ENCODE data around the gene BUD31. TPM values are rescaled to one million over a fixed set of nuclear protein-coding genes. Genes with fewer than 3 reads are reported as not detected.
A peak's percentile ranks its signal among the peaks of the same experiment; 100 is the strongest.

The BUD31 gene
- total and polyA plus RNA-seq, 2 experiments from 2014 or later: 77.1 to 247 TPM

DNA sequence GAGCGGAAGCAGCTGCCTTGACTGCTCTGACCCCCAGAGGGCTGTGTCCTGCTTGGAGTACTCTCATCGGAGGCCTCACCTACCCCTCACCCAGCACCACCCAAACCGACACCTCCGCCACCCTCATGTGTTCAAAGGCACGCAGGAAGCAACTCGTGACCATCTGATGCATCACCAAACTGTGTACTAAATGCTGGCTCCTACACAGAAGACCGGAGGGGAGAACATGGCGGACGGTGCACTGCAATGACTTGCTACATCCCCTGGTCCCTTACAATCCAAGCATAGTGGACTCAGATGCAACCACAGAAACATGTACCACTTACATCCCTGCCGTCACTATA, 3.8 kb upstream of the BUD31 start:
- Histone ChIP-seq H2AFZ (no peak overlapping the region), H3K4me3 (no peak overlapping the region), H3K27ac (ENCODE audit: low read depth) (no peak overlapping the region), H4K20me1 (replicated peaks; ENCODE audit: insufficient read depth) (peaks cover 31% of the 10 kb centered on the region), H3K9me2 (ENCODE audit: insufficient read depth) (no peaks in the 10 kb centered on the region), H3K4me1 (ENCODE audit: insufficient read depth) (peaks cover 18% of the 10 kb centered on the region), H3K36me3 (ENCODE audit: insufficient read depth) (peaks cover 27% of the 10 kb centered on the region), H3K4me2 (no peak overlapping the region), H3K79me2 (replicated peaks; ENCODE audit: insufficient read depth) (peaks cover 62% of the 10 kb centered on the region), H3K27me3 (ENCODE audit: insufficient read depth) (no peaks in the 10 kb centered on the region), H3F3A (replicated peaks; ENCODE audit: low read depth) (peaks cover 21% of the 10 kb centered on the region)
- no peaks in the 10 kb centered on the region for H3K9me3 Mint-ChIP-seq
- H3K27me3 Mint-ChIP-seq (ENCODE audit: insufficient read depth, low read depth, poor library complexity): peaks cover 13% of the 10 kb centered on the region
- no peak for DNase-seq (ENCODE audit: low spot score)
- peaks cover 62% of the 10 kb centered on the region for H3K36me3 Mint-ChIP-seq (ENCODE audit: low read depth)
- H3K4me1 Mint-ChIP-seq: peaks cover 16% of the 10 kb centered on the region
- ATAC-seq: no peak
- H3K4me3 Mint-ChIP-seq: no peak overlapping the region
- H3K27ac Mint-ChIP-seq: no peak overlapping the region
- TF ChIP-seq ZNF331 (CRISPR knock-in tag; IDR thresholded peaks at IDR 0.05; ENCODE audit: low read depth): no peak

DNA sequence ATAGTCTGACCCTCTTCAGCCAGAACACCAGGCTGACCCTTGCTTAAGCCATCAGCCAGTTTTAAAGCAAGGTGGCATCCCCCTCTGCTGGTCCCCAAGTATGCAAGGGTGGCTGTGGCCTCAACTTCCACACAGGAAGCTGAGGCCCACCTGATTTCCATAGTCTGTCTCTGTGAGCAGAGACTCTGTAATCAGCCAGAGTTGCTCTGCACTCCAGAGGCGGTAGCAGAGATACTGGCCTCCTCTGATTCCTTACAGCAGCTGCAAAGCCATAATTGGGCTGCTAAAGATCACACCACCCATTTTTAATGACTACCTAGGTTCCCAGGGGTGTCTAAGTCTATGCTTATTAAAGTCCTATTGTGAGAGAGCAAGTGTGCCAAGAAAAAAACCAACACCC, 2.2 kb upstream of the BUD31 start:
- peak overlapping the region; percentile 95 for H3K4me3 Mint-ChIP-seq
- peaks cover 21% of the 10 kb centered on the region for H3K4me1 ChIP-seq (ENCODE audit: insufficient read depth)
- H3K27ac ChIP-seq (ENCODE audit: low read depth): 0 out of 2 replicates have a peak overlapping the region, but pooled peaks have one; percentile 88
- H3K9me3 Mint-ChIP-seq: no peaks in the 10 kb centered on the region
- H3K36me3 ChIP-seq (ENCODE audit: insufficient read depth): peaks cover 27% of the 10 kb centered on the region
- H3K4me2 ChIP-seq: peak overlapping the region; percentile 90
- peaks cover 6% of the 10 kb centered on the region for H3K27me3 Mint-ChIP-seq (ENCODE audit: insufficient read depth, low read depth, poor library complexity)
- H3K27ac Mint-ChIP-seq: no peak overlapping the region; the same call in 1 of the 2 replicates
- ATAC-seq (no peak), DNase-seq (ENCODE audit: low spot score) (no peak)
- peaks cover 78% of the 10 kb centered on the region for H3K79me2 ChIP-seq (replicated peaks; ENCODE audit: insufficient read depth)
- peak overlapping the region; percentile 88; the same call in 1 of the 2 replicates for H3K4me3 ChIP-seq
- peaks cover 62% of the 10 kb centered on the region for H3K36me3 Mint-ChIP-seq (ENCODE audit: low read depth)
- H2AFZ ChIP-seq: no peak overlapping the region
- no peaks in the 10 kb centered on the region for H3K27me3 ChIP-seq (ENCODE audit: insufficient read depth)
- H3F3A ChIP-seq (replicated peaks; ENCODE audit: low read depth): peaks cover 27% of the 10 kb centered on the region
- peaks cover 21% of the 10 kb centered on the region for H3K4me1 Mint-ChIP-seq
- H4K20me1 ChIP-seq (replicated peaks; ENCODE audit: insufficient read depth): peaks cover 45% of the 10 kb centered on the region
- no peaks in the 10 kb centered on the region for H3K9me2 ChIP-seq (ENCODE audit: insufficient read depth)
- TF ChIP-seq, protein P1, sequence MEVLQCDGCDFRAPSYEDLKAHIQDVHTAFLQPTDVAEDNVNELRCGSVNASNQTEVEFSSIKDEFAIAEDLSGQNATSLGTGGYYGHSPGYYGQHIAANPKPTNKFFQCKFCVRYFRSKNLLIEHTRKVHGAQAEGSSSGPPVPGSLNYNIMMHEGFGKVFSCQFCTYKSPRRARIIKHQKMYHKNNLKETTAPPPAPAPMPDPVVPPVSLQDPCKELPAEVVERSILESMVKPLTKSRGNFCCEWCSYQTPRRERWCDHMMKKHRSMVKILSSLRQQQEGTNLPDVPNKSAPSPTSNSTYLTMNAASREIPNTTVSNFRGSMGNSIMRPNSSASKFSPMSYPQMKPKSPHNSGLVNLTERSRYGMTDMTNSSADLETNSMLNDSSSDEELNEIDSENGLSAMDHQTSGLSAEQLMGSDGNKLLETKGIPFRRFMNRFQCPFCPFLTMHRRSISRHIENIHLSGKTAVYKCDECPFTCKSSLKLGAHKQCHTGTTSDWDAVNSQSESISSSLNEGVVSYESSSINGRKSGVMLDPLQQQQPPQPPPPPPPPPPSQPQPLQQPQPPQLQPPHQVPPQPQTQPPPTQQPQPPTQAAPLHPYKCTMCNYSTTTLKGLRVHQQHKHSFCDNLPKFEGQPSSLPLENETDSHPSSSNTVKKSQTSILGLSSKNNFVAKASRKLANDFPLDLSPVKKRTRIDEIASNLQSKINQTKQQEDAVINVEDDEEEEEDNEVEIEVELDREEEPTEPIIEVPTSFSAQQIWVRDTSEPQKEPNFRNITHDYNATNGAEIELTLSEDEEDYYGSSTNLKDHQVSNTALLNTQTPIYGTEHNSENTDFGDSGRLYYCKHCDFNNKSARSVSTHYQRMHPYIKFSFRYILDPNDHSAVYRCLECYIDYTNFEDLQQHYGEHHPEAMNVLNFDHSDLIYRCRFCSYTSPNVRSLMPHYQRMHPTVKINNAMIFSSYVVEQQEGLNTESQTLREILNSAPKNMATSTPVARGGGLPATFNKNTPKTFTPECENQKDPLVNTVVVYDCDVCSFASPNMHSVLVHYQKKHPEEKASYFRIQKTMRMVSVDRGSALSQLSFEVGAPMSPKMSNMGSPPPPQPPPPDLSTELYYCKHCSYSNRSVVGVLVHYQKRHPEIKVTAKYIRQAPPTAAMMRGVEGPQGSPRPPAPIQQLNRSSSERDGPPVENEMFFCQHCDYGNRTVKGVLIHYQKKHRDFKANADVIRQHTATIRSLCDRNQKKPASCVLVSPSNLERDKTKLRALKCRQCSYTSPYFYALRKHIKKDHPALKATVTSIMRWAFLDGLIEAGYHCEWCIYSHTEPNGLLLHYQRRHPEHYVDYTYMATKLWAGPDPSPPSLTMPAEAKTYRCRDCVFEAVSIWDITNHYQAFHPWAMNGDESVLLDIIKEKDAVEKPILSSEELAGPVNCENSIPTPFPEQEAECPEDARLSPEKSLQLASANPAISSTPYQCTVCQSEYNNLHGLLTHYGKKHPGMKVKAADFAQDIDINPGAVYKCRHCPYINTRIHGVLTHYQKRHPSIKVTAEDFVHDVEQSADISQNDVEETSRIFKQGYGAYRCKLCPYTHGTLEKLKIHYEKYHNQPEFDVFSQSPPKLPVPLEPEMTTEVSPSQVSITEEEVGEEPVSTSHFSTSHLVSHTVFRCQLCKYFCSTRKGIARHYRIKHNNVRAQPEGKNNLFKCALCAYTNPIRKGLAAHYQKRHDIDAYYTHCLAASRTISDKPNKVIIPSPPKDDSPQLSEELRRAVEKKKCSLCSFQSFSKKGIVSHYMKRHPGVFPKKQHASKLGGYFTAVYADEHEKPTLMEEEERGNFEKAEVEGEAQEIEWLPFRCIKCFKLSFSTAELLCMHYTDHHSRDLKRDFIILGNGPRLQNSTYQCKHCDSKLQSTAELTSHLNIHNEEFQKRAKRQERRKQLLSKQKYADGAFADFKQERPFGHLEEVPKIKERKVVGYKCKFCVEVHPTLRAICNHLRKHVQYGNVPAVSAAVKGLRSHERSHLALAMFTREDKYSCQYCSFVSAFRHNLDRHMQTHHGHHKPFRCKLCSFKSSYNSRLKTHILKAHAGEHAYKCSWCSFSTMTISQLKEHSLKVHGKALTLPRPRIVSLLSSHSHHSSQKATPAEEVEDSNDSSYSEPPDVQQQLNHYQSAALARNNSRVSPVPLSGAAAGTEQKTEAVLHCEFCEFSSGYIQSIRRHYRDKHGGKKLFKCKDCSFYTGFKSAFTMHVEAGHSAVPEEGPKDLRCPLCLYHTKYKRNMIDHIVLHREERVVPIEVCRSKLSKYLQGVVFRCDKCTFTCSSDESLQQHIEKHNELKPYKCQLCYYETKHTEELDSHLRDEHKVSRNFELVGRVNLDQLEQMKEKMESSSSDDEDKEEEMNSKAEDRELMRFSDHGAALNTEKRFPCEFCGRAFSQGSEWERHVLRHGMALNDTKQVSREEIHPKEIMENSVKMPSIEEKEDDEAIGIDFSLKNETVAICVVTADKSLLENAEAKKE (CRISPR knock-in tag; IDR thresholded peaks at IDR 0.05): no peak
- TF ChIP-seq STAT1 (IDR thresholded peaks at IDR 0.05; ENCODE audit: unreplicated experiment): no peak
- TF ChIP-seq NANOG (IDR thresholded peaks at IDR 0.05; ENCODE audit: borderline replicate concordance): no peak
- TF ChIP-seq POLR2AphosphoS5 (IDR thresholded peaks at IDR 0.05; ENCODE audit: low read depth): no peak
- TF ChIP-seq, protein P2, sequence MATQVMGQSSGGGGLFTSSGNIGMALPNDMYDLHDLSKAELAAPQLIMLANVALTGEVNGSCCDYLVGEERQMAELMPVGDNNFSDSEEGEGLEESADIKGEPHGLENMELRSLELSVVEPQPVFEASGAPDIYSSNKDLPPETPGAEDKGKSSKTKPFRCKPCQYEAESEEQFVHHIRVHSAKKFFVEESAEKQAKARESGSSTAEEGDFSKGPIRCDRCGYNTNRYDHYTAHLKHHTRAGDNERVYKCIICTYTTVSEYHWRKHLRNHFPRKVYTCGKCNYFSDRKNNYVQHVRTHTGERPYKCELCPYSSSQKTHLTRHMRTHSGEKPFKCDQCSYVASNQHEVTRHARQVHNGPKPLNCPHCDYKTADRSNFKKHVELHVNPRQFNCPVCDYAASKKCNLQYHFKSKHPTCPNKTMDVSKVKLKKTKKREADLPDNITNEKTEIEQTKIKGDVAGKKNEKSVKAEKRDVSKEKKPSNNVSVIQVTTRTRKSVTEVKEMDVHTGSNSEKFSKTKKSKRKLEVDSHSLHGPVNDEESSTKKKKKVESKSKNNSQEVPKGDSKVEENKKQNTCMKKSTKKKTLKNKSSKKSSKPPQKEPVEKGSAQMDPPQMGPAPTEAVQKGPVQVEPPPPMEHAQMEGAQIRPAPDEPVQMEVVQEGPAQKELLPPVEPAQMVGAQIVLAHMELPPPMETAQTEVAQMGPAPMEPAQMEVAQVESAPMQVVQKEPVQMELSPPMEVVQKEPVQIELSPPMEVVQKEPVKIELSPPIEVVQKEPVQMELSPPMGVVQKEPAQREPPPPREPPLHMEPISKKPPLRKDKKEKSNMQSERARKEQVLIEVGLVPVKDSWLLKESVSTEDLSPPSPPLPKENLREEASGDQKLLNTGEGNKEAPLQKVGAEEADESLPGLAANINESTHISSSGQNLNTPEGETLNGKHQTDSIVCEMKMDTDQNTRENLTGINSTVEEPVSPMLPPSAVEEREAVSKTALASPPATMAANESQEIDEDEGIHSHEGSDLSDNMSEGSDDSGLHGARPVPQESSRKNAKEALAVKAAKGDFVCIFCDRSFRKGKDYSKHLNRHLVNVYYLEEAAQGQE (IDR thresholded peaks at IDR 0.05; ENCODE audit: unreplicated experiment): no peak
- TF ChIP-seq, protein P3, sequence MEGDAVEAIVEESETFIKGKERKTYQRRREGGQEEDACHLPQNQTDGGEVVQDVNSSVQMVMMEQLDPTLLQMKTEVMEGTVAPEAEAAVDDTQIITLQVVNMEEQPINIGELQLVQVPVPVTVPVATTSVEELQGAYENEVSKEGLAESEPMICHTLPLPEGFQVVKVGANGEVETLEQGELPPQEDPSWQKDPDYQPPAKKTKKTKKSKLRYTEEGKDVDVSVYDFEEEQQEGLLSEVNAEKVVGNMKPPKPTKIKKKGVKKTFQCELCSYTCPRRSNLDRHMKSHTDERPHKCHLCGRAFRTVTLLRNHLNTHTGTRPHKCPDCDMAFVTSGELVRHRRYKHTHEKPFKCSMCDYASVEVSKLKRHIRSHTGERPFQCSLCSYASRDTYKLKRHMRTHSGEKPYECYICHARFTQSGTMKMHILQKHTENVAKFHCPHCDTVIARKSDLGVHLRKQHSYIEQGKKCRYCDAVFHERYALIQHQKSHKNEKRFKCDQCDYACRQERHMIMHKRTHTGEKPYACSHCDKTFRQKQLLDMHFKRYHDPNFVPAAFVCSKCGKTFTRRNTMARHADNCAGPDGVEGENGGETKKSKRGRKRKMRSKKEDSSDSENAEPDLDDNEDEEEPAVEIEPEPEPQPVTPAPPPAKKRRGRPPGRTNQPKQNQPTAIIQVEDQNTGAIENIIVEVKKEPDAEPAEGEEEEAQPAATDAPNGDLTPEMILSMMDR (conservative IDR thresholded peaks at IDR 0.05; ENCODE audit: low read depth in 2 of 2): no peak
- TF ChIP-seq JUNB (IDR thresholded peaks at IDR 0.05; ENCODE audit: unreplicated experiment): no peak
- no peak for TF ChIP-seq CREB1 (CRISPR knock-in tag; IDR thresholded peaks at IDR 0.05; ENCODE audit: low read depth)
- TF ChIP-seq, protein P4, sequence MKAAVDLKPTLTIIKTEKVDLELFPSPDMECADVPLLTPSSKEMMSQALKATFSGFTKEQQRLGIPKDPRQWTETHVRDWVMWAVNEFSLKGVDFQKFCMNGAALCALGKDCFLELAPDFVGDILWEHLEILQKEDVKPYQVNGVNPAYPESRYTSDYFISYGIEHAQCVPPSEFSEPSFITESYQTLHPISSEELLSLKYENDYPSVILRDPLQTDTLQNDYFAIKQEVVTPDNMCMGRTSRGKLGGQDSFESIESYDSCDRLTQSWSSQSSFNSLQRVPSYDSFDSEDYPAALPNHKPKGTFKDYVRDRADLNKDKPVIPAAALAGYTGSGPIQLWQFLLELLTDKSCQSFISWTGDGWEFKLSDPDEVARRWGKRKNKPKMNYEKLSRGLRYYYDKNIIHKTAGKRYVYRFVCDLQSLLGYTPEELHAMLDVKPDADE (IDR thresholded peaks at IDR 0.05): no peak
- no peak for TF ChIP-seq ZNF331 (CRISPR knock-in tag; IDR thresholded peaks at IDR 0.05; ENCODE audit: low read depth)
